Cardiac muscle cell (in vitro differentiated cells and primary cell): ENCODE measurements around the gene VAX1. TPM values are rescaled to one million over a fixed set of nuclear protein-coding genes. Genes with fewer than 3 reads are reported as not detected.

Experiments
- DNase-seq, 2 donors: peaks; one replicate each; pipeline versions ENCODE4 v3.0.0 to v3.0.0-alpha.2; 2010 to 2017; ENCODE audit warnings: low read depth in 1 of 2, low spot score in 1 of 2
- H3K27ac ChIP-seq: fragments of 200-600 bp; sonication (generic); 2 replicates; pipeline ENCODE4 v1.5.1; 2016
- H3K27me3 ChIP-seq: fragments of 200-600 bp; sonication (generic); 2 replicates; pipeline ENCODE4 v1.6.0; 2016; ENCODE audit warnings: control low read depth
- H3K36me3 ChIP-seq: fragments of 200-600 bp; sonication (generic); 2 replicates; pipeline ENCODE4 v1.5.1; 2016; ENCODE audit warnings: control low read depth
- H3K4me1 ChIP-seq: fragments of 200-600 bp; sonication (generic); 2 replicates; pipeline ENCODE4 v1.8.1; 2017; ENCODE audit warnings: low read depth, mild to moderate bottlenecking, mixed run types
- H3K4me3 ChIP-seq: fragments of 200-600 bp; sonication (generic); 2 replicates; pipeline ENCODE4 v1.5.1; 2016; ENCODE audit warnings: mild to moderate bottlenecking
- H3K9me3 ChIP-seq: fragments of 200-600 bp; sonication (generic); 2 replicates; pipeline ENCODE4 v1.5.1; 2017; ENCODE audit warnings: low read depth, mild to moderate bottlenecking, control low read depth
- CTCF ChIP-seq: IDR thresholded peaks from 2 replicates; pipeline ENCODE4 v1.5.1; 2012; ENCODE audit warnings: low read depth, mild to moderate bottlenecking, low read length
- polyA plus RNA-seq: library from polyadenylated mRNA; unstranded; fragments of >200 nt; fragmentation: Nextera tagmentation; extraction: Ambion mirVana; gene quantifications from 2 replicates; pipeline ENCODE4 v1.2.1, GENCODE V29; 2016
- total RNA-seq: library from RNA; depleted of rRNA; stranded (reverse); fragments of >200 nt; gene quantifications from 2 replicates; pipeline ENCODE4 v1.2.3, GENCODE V29; 2016

The VAX1 gene
- total and polyA plus RNA-seq, 2 experiments from 2014 or later: not detected

- no peak for TF ChIP-seq CTCF
- Histone ChIP-seq H3K27me3 (peaks cover 80% of the 10 kb centered on the region), H3K9me3 (no peaks in the 10 kb centered on the region), H3K36me3 (no peaks in the 10 kb centered on the region), H3K4me3 (no peak overlapping the region), H3K27ac (no peak overlapping the region), H3K4me1 (no peaks in the 10 kb centered on the region)
- DNase-seq: no peak
Measured at GRCh38 chr10:117178190-117178589, 40.1 kb upstream of the VAX1 start.

GRCh38 chr10:117175901-117176534, 37.9 kb upstream of the VAX1 start:
- TF ChIP-seq CTCF: peak; percentile 85
- no peaks in the 10 kb centered on the region for H3K4me1 ChIP-seq
- H3K9me3 ChIP-seq: no peaks in the 10 kb centered on the region
- peaks cover 96% of the 10 kb centered on the region for H3K27me3 ChIP-seq
- no peaks in the 10 kb centered on the region for H3K36me3 ChIP-seq
- no peak overlapping the region for H3K27ac ChIP-seq
- H3K4me3 ChIP-seq: peak overlapping the region; percentile 20
- peak; percentile 75 to 84 for DNase-seq

GRCh38 chr10:117175215-117175900, 37.3 kb upstream of the VAX1 start:
- peak overlapping the region; percentile 20 for H3K4me3 ChIP-seq
- no peaks in the 10 kb centered on the region for H3K9me3 ChIP-seq
- peaks cover 96% of the 10 kb centered on the region for H3K27me3 ChIP-seq
- peak in 1 of 2 donors; percentile 30 for DNase-seq
- no peaks in the 10 kb centered on the region for H3K36me3 ChIP-seq
- no peak overlapping the region for H3K27ac ChIP-seq
- no peak for TF ChIP-seq CTCF
- no peaks in the 10 kb centered on the region for H3K4me1 ChIP-seq

- TF ChIP-seq CTCF: peak; percentile 88
- no peaks in the 10 kb centered on the region for H3K4me1 ChIP-seq
- peak overlapping the region; percentile 20 for H3K4me3 ChIP-seq
- no peaks in the 10 kb centered on the region for H3K9me3 ChIP-seq
- H3K36me3 ChIP-seq: no peaks in the 10 kb centered on the region
- H3K27ac ChIP-seq: no peak overlapping the region
- peaks cover 96% of the 10 kb centered on the region for H3K27me3 ChIP-seq
- DNase-seq: peak; percentile 77 to 87
Measured at GRCh38 chr10:117174439-117175214, 36.6 kb upstream of the VAX1 start.

- H3K27ac ChIP-seq: no peak overlapping the region
- H3K27me3 ChIP-seq: peaks cover 98% of the 10 kb centered on the region
- H3K4me3 ChIP-seq: no peak overlapping the region
- no peaks in the 10 kb centered on the region for H3K36me3 ChIP-seq
- TF ChIP-seq CTCF: no peak
- H3K4me1 ChIP-seq: no peaks in the 10 kb centered on the region
- no peak for DNase-seq
- H3K9me3 ChIP-seq: no peaks in the 10 kb centered on the region
Measured at GRCh38 chr10:117170244-117170643, 32.2 kb upstream of the VAX1 start.
